Mesendoderm (in vitro differentiated cells): Measurements from ENCODE around the gene CD300A.
"Not testable (repeated sequence)": the region's sequence is repeated elsewhere in the genome, so short reads cannot be mapped to it uniquely, and the experiment has no call there.

Source experiments
- DNase-seq: peaks from one replicate; pipeline ENCODE4 v3.0.0; 2013
- H2AK5ac ChIP-seq: 2 replicates; pipeline ENCODE4 v1.6.1; 2013; ENCODE audit warnings: low read length, inconsistent platforms
- H2BK120ac ChIP-seq: 2 replicates; pipeline ENCODE4 v1.6.1; 2013; ENCODE audit warnings: low read depth, mild to moderate bottlenecking, low read length, moderate library complexity, mixed read lengths
- H2BK15ac ChIP-seq: replicated peaks from 2 replicates; pipeline ENCODE4 v1.6.1; 2013; ENCODE audit warnings: low read depth, mild to moderate bottlenecking, moderate library complexity
- H2BK5ac ChIP-seq: 2 replicates; pipeline ENCODE4 v1.6.1; 2013; ENCODE audit warnings: low read length, inconsistent platforms
- H3K18ac ChIP-seq: 2 replicates; pipeline ENCODE4 v1.6.1; 2013; ENCODE audit warnings: mild to moderate bottlenecking, low read length, mixed read lengths
- H3K23ac ChIP-seq: one replicate; pipeline ENCODE4 v1.6.1; 2013; ENCODE audit warnings: low read length
- H3K27ac ChIP-seq: 2 replicates; pipeline ENCODE4 v1.5.1; 2013; ENCODE audit warnings: low read depth, mild to moderate bottlenecking, inconsistent platforms, low read length, moderate library complexity
- H3K27me3 ChIP-seq: 2 replicates; pipeline ENCODE4 v1.6.1; 2013; ENCODE audit warnings: low read length, control low read depth, mild to moderate bottlenecking, inconsistent platforms; ENCODE audit not compliant: insufficient read depth, poor library complexity
- H3K36me3 ChIP-seq: 2 replicates; pipeline ENCODE4 v1.6.1; 2013; ENCODE audit warnings: low read length, inconsistent platforms; ENCODE audit not compliant: control insufficient read depth, insufficient read depth
- H3K4ac ChIP-seq: one replicate; pipeline ENCODE4 v1.6.1; 2013; ENCODE audit warnings: low read depth, mild to moderate bottlenecking, low read length, moderate library complexity
- H3K4me1 ChIP-seq: 2 replicates; pipeline ENCODE4 v1.6.1; 2013; ENCODE audit warnings: low read depth, low read length, inconsistent platforms; ENCODE audit not compliant: control insufficient read depth
- H3K4me2 ChIP-seq: 2 replicates; pipeline ENCODE4 v1.6.1; 2013; ENCODE audit warnings: low read length
- H3K4me3 ChIP-seq: 2 replicates; pipeline ENCODE4 v1.5.1; 2013; ENCODE audit warnings: mild to moderate bottlenecking, low read length
- H3K56ac ChIP-seq: one replicate; pipeline ENCODE4 v1.6.1; 2013; ENCODE audit warnings: low read length
- H3K79me1 ChIP-seq: 2 replicates; pipeline ENCODE4 v1.6.1; 2013; ENCODE audit warnings: low read length, inconsistent platforms
- H3K79me2 ChIP-seq: 2 replicates; pipeline ENCODE4 v1.6.1; 2013; ENCODE audit warnings: mild to moderate bottlenecking, low read length; ENCODE audit not compliant: control insufficient read depth, insufficient read depth
- H3K9ac ChIP-seq: 2 replicates; pipeline ENCODE4 v1.6.1; 2013; ENCODE audit warnings: low read length, inconsistent platforms
- H4K5ac ChIP-seq: one replicate; pipeline ENCODE4 v1.6.1; 2013; ENCODE audit warnings: low read length
- H4K8ac ChIP-seq: one replicate; pipeline ENCODE4 v1.6.1; 2013; ENCODE audit warnings: low read depth, mild to moderate bottlenecking, control low read depth, low read length, moderate library complexity
- WGBS: extraction: QIAGEN DNeasy Blood & Tissue Kit; methylation state at CpG from one replicate; pipeline ENCODE4 v1.1.7; 2013; ENCODE audit warnings: low lambda C conversion rate, missing lambda C conversion rate; ENCODE audit not compliant: insufficient coverage; ENCODE audit errors: extremely low coverage; 5-methylcytosine and 5-hydroxymethylcytosine counted together

CD300A gene

GRCh38 chr17:74515941-74516340 is 49.5 kb downstream of the CD300A start:
- H3K4me2 ChIP-seq, result no peak overlapping the region
- no peak overlapping the region for H2BK120ac ChIP-seq
- H3K9ac ChIP-seq, result no peak overlapping the region
- H3K4me3 ChIP-seq, result no peak overlapping the region
- no peaks in the 10 kb centered on the region for H3K79me2 ChIP-seq
- H3K79me1 ChIP-seq, result no peaks in the 10 kb centered on the region
- H3K27ac ChIP-seq, result no peak overlapping the region
- H3K23ac ChIP-seq, result no peak overlapping the region
- H3K56ac ChIP-seq, result no peak overlapping the region
- H2BK5ac ChIP-seq, result no peak overlapping the region
- H3K18ac ChIP-seq, result no peak overlapping the region
- H3K27me3 ChIP-seq, result no peaks in the 10 kb centered on the region
- H4K5ac ChIP-seq, result no peak overlapping the region
- no peak for DNase-seq
- no peak overlapping the region for H3K4ac ChIP-seq
- H2AK5ac ChIP-seq, result no peak overlapping the region
- H2BK15ac ChIP-seq, result no peak overlapping the region
- no peaks in the 10 kb centered on the region for H3K4me1 ChIP-seq
- no peaks in the 10 kb centered on the region for H3K36me3 ChIP-seq
- H4K8ac ChIP-seq, result no peak overlapping the region
- no CpG with 5 or more reads among the region's 4 CpGs for WGBS

GRCh38 chr17:74516561-74517328 is 50.3 kb downstream of the CD300A start:
- Histone ChIP-seq H3K79me1 (no peaks in the 10 kb centered on the region), H2AK5ac (no peak overlapping the region), H3K4me3 (no peak overlapping the region), H2BK5ac (no peak overlapping the region), H3K27me3 (no peaks in the 10 kb centered on the region), H2BK15ac (no peak overlapping the region), H4K8ac (no peak overlapping the region), H3K79me2 (no peaks in the 10 kb centered on the region), H2BK120ac (no peak overlapping the region), H3K27ac (no peak overlapping the region), H3K4ac (no peak overlapping the region), H3K56ac (no peak overlapping the region), H3K9ac (no peak overlapping the region), H3K23ac (no peak overlapping the region), H3K4me1 (no peaks in the 10 kb centered on the region), H3K18ac (no peak overlapping the region), H3K36me3 (no peaks in the 10 kb centered on the region), H4K5ac (no peak overlapping the region), H3K4me2 (no peak overlapping the region)
- no CpG with 5 or more reads among the region's 3 CpGs for WGBS
- no peak for DNase-seq

- not testable (repeated sequence) for H3K4me1 ChIP-seq, H3K79me1 ChIP-seq, H3K23ac ChIP-seq, H3K79me2 ChIP-seq, H3K4me3 ChIP-seq, H2AK5ac ChIP-seq, H2BK120ac ChIP-seq, H2BK15ac ChIP-seq, H3K36me3 ChIP-seq, H2BK5ac ChIP-seq, H3K9ac ChIP-seq, H3K27me3 ChIP-seq, H4K8ac ChIP-seq, DNase-seq, H3K4ac ChIP-seq, H3K27ac ChIP-seq, H3K18ac ChIP-seq, H3K4me2 ChIP-seq, H4K5ac ChIP-seq, H3K56ac ChIP-seq
- WGBS, result no CpG with 5 or more reads among the region's 6 CpGs
Measured at GRCh38 chr17:74518413-74518981, 52.1 kb downstream of the CD300A start.

GRCh38 chr17:74520016-74520434 is 53.6 kb downstream of the CD300A start:
- Histone ChIP-seq H3K79me2 (no peaks in the 10 kb centered on the region), H3K4ac (no peak overlapping the region), H3K18ac (no peak overlapping the region), H3K36me3 (no peaks in the 10 kb centered on the region), H2BK5ac (no peak overlapping the region), H3K79me1 (no peaks in the 10 kb centered on the region), H3K56ac (no peak overlapping the region), H2BK15ac (no peak overlapping the region), H4K5ac (no peak overlapping the region), H2BK120ac (no peak overlapping the region), H3K27me3 (no peaks in the 10 kb centered on the region), H3K4me2 (no peak overlapping the region), H2AK5ac (no peak overlapping the region), H3K23ac (no peak overlapping the region), H3K27ac (no peak overlapping the region), H3K9ac (no peak overlapping the region), H4K8ac (no peak overlapping the region), H3K4me1 (no peaks in the 10 kb centered on the region), H3K4me3 (no peak overlapping the region)
- no CpG with 5 or more reads among the region's 3 CpGs for WGBS
- DNase-seq, result no peak

GRCh38 chr17:74520790-74521480 is 54.5 kb downstream of the CD300A start:
- no peaks in the 10 kb centered on the region for H3K79me1 ChIP-seq
- no peak overlapping the region for H3K23ac ChIP-seq
- H3K4me1 ChIP-seq, result no peaks in the 10 kb centered on the region
- H2BK15ac ChIP-seq, result no peak overlapping the region
- H4K8ac ChIP-seq, result no peak overlapping the region
- no peaks in the 10 kb centered on the region for H3K36me3 ChIP-seq
- no peak overlapping the region for H3K56ac ChIP-seq
- H3K4me3 ChIP-seq, result no peak overlapping the region
- no peak overlapping the region for H3K18ac ChIP-seq
- no CpG with 5 or more reads among the region's 21 CpGs for WGBS
- no peak overlapping the region for H2BK120ac ChIP-seq
- no peak overlapping the region for H3K27ac ChIP-seq
- no peak overlapping the region for H3K4ac ChIP-seq
- H3K9ac ChIP-seq, result no peak overlapping the region
- no peaks in the 10 kb centered on the region for H3K79me2 ChIP-seq
- no peak overlapping the region for H4K5ac ChIP-seq
- H3K27me3 ChIP-seq, result no peaks in the 10 kb centered on the region
- DNase-seq, result no peak
- H2BK5ac ChIP-seq, result no peak overlapping the region
- no peak overlapping the region for H3K4me2 ChIP-seq
- no peak overlapping the region for H2AK5ac ChIP-seq
